K562 (cell line): Measurements from ENCODE around the gene PRSS22. TPM values are rescaled to one million over a fixed set of nuclear protein-coding genes. Genes with fewer than 3 reads are reported as not detected.
A peak's percentile ranks its signal among the peaks of the same experiment; 100 is the strongest.

Experiments used
- ATAC-seq: fragments of 200-7000 bp; cut with Tn5 transposase; 3 replicates; pipeline ENCODE4 v1.9.1; 2020; ENCODE audit warnings: moderate library complexity
- BruUV-seq: library from RNA; stranded (reverse); fragments of 400-500 nt; replicated peaks from 2 replicates; lab custom pipeline; 2021; lab: Mats Ljungman, UMichigan
- CTCF ChIA-PET: fragments of 300-600 bp; formaldehyde crosslinking; extraction: SDS; loops from one replicate; lab custom pipeline; 2021; ENCODE audit warnings: low intra/inter-chr PET ratio; lab: Yijun Ruan, JAX
- POLR2A ChIA-PET: fragments of 300-600, 350-650 bp; sonication (Branson Sonifier 250); formaldehyde crosslinking; extraction: SDS; loops from one replicate; lab custom pipeline; 2021; ENCODE audit warnings: antibody characterized with exemption, inconsistent platforms; lab: Yijun Ruan, JAX
- DNase-seq, 4 experiments: peaks; one replicate each; pipeline versions ENCODE4 v3.0.0 to v3.0.0-alpha.2; 2011 to 2018; ENCODE audit warnings: low spot score in 3 of 4, mixed read lengths in 3 of 4; ENCODE audit errors: extremely low read depth in 1 of 4
- FAIRE-seq: peaks from 2 replicates; lab custom pipeline; 2011; peaks lifted over from hg19 to GRCh38; lab: Jason Lieb, UNC
- H2AFZ ChIP-seq: 2 replicates; pipeline ENCODE4 v1.6.0; 2011; ENCODE audit warnings: low read depth, low read length, control low read depth, inconsistent platforms
- H3K27ac ChIP-seq: fragments of 200-600 bp; 3 replicates; pipeline ENCODE4 v1.8.0; 2011; ENCODE audit warnings: low read depth, mild to moderate bottlenecking, control low read depth, inconsistent platforms, low read length, moderate library complexity, mixed read lengths; ENCODE audit errors: extremely low read depth
- H3K27me3 ChIP-seq, 2 experiments: fragments of 300-600 bp in 1 of 2; 2 replicates in 1 of 2; 3 replicates in 1 of 2; pipeline versions ENCODE4 v1.6.0 to v1.8.0; 2011; ENCODE audit warnings: inconsistent platforms in 2 of 2, low read length in 2 of 2, mild to moderate bottlenecking in 1 of 2, mixed read lengths in 1 of 2, moderate library complexity in 1 of 2; ENCODE audit not compliant: control insufficient read depth in 2 of 2, insufficient read depth in 2 of 2
- H3K36me3 ChIP-seq: fragments of 300-600 bp; 3 replicates; pipeline ENCODE4 v1.8.0; 2011; ENCODE audit warnings: mild to moderate bottlenecking, low read length, inconsistent platforms; ENCODE audit not compliant: control insufficient read depth, insufficient read depth
- H3K4me1 ChIP-seq, 2 experiments: fragments of 200-600 bp in 1 of 2; replicated peaks in 1 of 2; 2 replicates in 1 of 2; 3 replicates in 1 of 2; pipeline versions ENCODE4 v1.5.1 to v1.8.0; 2011; ENCODE audit warnings: inconsistent platforms in 2 of 2, low read length in 2 of 2, mild to moderate bottlenecking in 1 of 2, mixed read lengths in 1 of 2, moderate library complexity in 1 of 2; ENCODE audit not compliant: control insufficient read depth in 2 of 2, insufficient read depth in 2 of 2
- H3K4me2 ChIP-seq: 2 replicates; pipeline ENCODE4 v1.6.1; 2011; ENCODE audit warnings: low read length, control low read depth, inconsistent platforms, mixed read lengths; ENCODE audit not compliant: insufficient read depth
- H3K4me3 ChIP-seq: fragments of 200-600 bp; sonication (generic), shearing (Covaris generic); 2 replicates; pipeline ENCODE4 v1.5.1; 2016; ENCODE audit warnings: control low read depth, inconsistent platforms
- H3K79me2 ChIP-seq: fragments of 200-600 bp; 3 replicates; pipeline ENCODE4 v1.8.0; 2011; ENCODE audit warnings: low read length, inconsistent platforms; ENCODE audit not compliant: control insufficient read depth, insufficient read depth
- H3K9ac ChIP-seq, 2 experiments: 2 replicates each; pipeline versions ENCODE4 v1.6.0 to v1.6.1; 2011; ENCODE audit warnings: low read depth in 2 of 2, low read length in 2 of 2, control low read depth in 1 of 2, inconsistent platforms in 1 of 2, mild to moderate bottlenecking in 1 of 2, mixed read lengths in 1 of 2; ENCODE audit not compliant: insufficient read depth in 1 of 2
- H3K9me1 ChIP-seq: one replicate; pipeline ENCODE4 v1.6.0; 2011; ENCODE audit warnings: inconsistent platforms, mild to moderate bottlenecking, low read length, moderate library complexity; ENCODE audit not compliant: control insufficient read depth, insufficient read depth
- H3K9me3 ChIP-seq: replicated peaks from 2 replicates; pipeline ENCODE4 v1.5.1; 2011; ENCODE audit warnings: low read depth, low read length, inconsistent platforms; ENCODE audit not compliant: control insufficient read depth, insufficient read depth
- H4K20me1 ChIP-seq: replicated peaks from 2 replicates; pipeline ENCODE4 v1.6.1; 2011; ENCODE audit warnings: low read length, inconsistent platforms, mixed read lengths; ENCODE audit not compliant: control insufficient read depth, insufficient read depth
- EGR1 ChIP-seq: fragments of 450-650 bp; conservative IDR thresholded peaks from 2 replicates; pipeline ENCODE4 v1.6.1; 2017; ENCODE audit warnings: mild to moderate bottlenecking
- FOXO4 ChIP-seq: fragments of 450-650 bp; formaldehyde crosslinking; IDR thresholded peaks from 2 replicates; pipeline ENCODE4 v1.4.0; 2020; ENCODE audit warnings: mild to moderate bottlenecking, moderate library complexity
- ID3 ChIP-seq, 2 experiments: fragments of 250-450 bp in 1 of 2; fragments of 450-650 bp in 1 of 2; sonication (Bioruptor Pico) in 1 of 2; IDR thresholded peaks; 2 replicates each; pipeline versions ENCODE4 v1.6.1 to v1.8.0; 2016 to 2021; ENCODE audit warnings: mild to moderate bottlenecking in 2 of 2, moderate library complexity in 2 of 2, missing compliant biosample characterization in 1 of 2, missing genetic modification characterization in 1 of 2
- MITF ChIP-seq: IDR thresholded peaks from 2 replicates; pipeline ENCODE4 v1.6.1; 2014; ENCODE audit warnings: antibody characterized with exemption
- NFYB ChIP-seq: IDR thresholded peaks from 2 replicates; pipeline ENCODE4 v1.6.1; 2011; ENCODE audit warnings: mild to moderate bottlenecking, moderate library complexity; ENCODE audit not compliant: insufficient read length; ENCODE audit errors: extremely low read depth
- RFX7 ChIP-seq: fragments of 250-450 bp; sonication (Bioruptor Pico); IDR thresholded peaks from 2 replicates; pipeline ENCODE4 v1.5.1; 2021; ENCODE audit warnings: mild to moderate bottlenecking
- ZNF239 ChIP-seq: fragments of 250-450 bp; sonication (Bioruptor Pico); IDR thresholded peaks from 2 replicates; pipeline ENCODE4 v1.4.0; 2020; ENCODE audit warnings: mild to moderate bottlenecking
- ZNF780A ChIP-seq: fragments of 250-450 bp; sonication (Bioruptor Pico); IDR thresholded peaks from 2 replicates; pipeline ENCODE4 v1.5.0; 2021; ENCODE audit warnings: mild to moderate bottlenecking
- WGBS: fragments of 100-300 bp; shearing (Covaris generic); methylation state at CpG from one replicate; pipeline ENCODE4 v1.1.6; 2016; ENCODE audit warnings: low coverage, mixed read lengths; ENCODE audit not compliant: insufficient coverage; ENCODE audit errors: missing lambda C conversion rate; 5-methylcytosine and 5-hydroxymethylcytosine counted together
- in situ Hi-C: fragments of 300-500 bp; cut with MboI; formaldehyde crosslinking; loops from 4 replicates; pipeline ENCODE4 v1.15.0; 2018; ENCODE audit warnings: inconsistent platforms, mixed read lengths
- intact Hi-C: fragments of 100-400 bp; cut with micrococcal nuclease; formaldehyde crosslinking; loops from 2 replicates; pipeline ENCODE4 v1.14.2; 2022
- polyA plus RNA-seq, 8 experiments: library from polyadenylated mRNA; depleted of rRNA in 4 of 8; stranded (reverse) in 5 of 8; unstranded in 3 of 8; fragments of >200 nt; fragmentation: Nextera tagmentation in 2 of 8; fragmentation: Illumina TruSeq in 1 of 8; extraction: Ambion mirVana in 2 of 8; extraction: Trizol in 1 of 8; gene quantifications; 2 replicates each; pipeline versions ENCODE4 v1.2.1 to v1.2.3, GENCODE V29; 2011 to 2014; ENCODE audit warnings: inconsistent platforms in 1 of 8, missing spikeins in 1 of 8
- total RNA-seq, 7 experiments: library from RNA; depleted of rRNA in 6 of 7; stranded (reverse); fragments of >200 nt in 6 of 7; fragmentation: Illumina TruSeq in 2 of 7; extraction: Trizol in 2 of 7; gene quantifications; 2 replicates each; pipeline versions ENCODE4 v1.2.1 to v1.2.3, GENCODE V29; 2011 to 2021; ENCODE audit warnings: low replicate concordance in 1 of 7

PRSS22 gene
- total and polyA plus RNA-seq, 9 of the 15 experiments (the other 6 are each of a cell fraction or from before 2014, with no cell fraction given): 0.13 to 0.42 TPM; not detected in 7

GRCh38 chr16:2835638-2836493, 22.1 kb downstream of the PRSS22 start (continued):
- no peak for TF ChIP-seq ID3 (CRISPR knock-in tag; IDR thresholded peaks at IDR 0.05)
- TF ChIP-seq ID3 (tag; IDR thresholded peaks at IDR 0.05): 0 out of 2 replicates have a peak, but pooled peaks have one; percentile 33
- TF ChIP-seq RFX7: no peak
- no peak for TF ChIP-seq ZNF780A (CRISPR knock-in tag)
- no peak for TF ChIP-seq NFYB
- no peak for TF ChIP-seq ZNF239
- TF ChIP-seq FOXO4: no peak

GRCh38 chr16:2834968-2835367, 23.0 kb downstream of the PRSS22 start:
- no peak overlapping the region for H3K4me3 ChIP-seq
- H3K27ac ChIP-seq: no peak overlapping the region
- DNase-seq: no peak
- no peaks in the 10 kb centered on the region for H3K9me3 ChIP-seq
- no peak overlapping the region for H3K4me2 ChIP-seq
- H3K36me3 ChIP-seq: no peaks in the 10 kb centered on the region
- H3K9me1 ChIP-seq: no peaks in the 10 kb centered on the region
- H2AFZ ChIP-seq: no peak overlapping the region
- intact Hi-C loops (loop anchor here (5.0 kb wide), 1 partner anchor 82 kb away; no protein-coding TSS in a partner anchor), in situ Hi-C loops (loop anchor here (5.0 kb wide), 2 partner anchors 37 to 92 kb away; no protein-coding TSS in a partner anchor)
- POLR2A ChIA-PET: no interaction called here
- ATAC-seq: no peak
- no peaks in the 10 kb centered on the region; the same call in 1 of the 2 replicates for H4K20me1 ChIP-seq
- H3K9ac ChIP-seq: no peak overlapping the region
- BruUV-seq: no TSS peak
- H3K4me1 ChIP-seq: peaks cover 0 to 28% of the 10 kb centered on the region in 2 experiments; a peak in 3 of 5 replicates
- TF ChIP-seq EGR1 (peak; percentile 63), MITF (no peak)
- no CpG with 5 or more reads among the region's 3 CpGs for WGBS
- H3K79me2 ChIP-seq: no peaks in the 10 kb centered on the region
- no peak for FAIRE-seq
- CTCF ChIA-PET: no interaction called here
- peaks cover 20 to 52% of the 10 kb centered on the region in 2 experiments for H3K27me3 ChIP-seq
